ENCODE data around the gene RAB33B. TPM values are rescaled to one million over a fixed set of nuclear protein-coding genes. Genes with fewer than 3 reads are reported as not detected.

Gene RAB33B
- total and polyA plus RNA-seq, 2 donors (not counting 1 experiment from before 2014, with no cell fraction given): 11.4 to 11.7 TPM

GRCh38 chr4:139489638-139490037 is 35.7 kb downstream of the RAB33B start:
- no peaks in the 10 kb centered on the region for H3K4me1 ChIP-seq (ENCODE audit: control insufficient read depth, extremely low read depth, insufficient read depth, low read length)
- H3K4me2 ChIP-seq (ENCODE audit: extremely low read depth, insufficient read depth, low read length): no peak overlapping the region
- H3K79me2 ChIP-seq (ENCODE audit: control insufficient read depth, insufficient read depth, low read length): no peaks in the 10 kb centered on the region
- TF ChIP-seq CTCF (conservative IDR thresholded peaks at IDR 0.05 in 1 of 2, IDR thresholded peaks at IDR 0.05 in 1 of 2; ENCODE audit: low read depth in 1 of 2, low read length in 2 of 2): no peak
- TF ChIP-seq EZH2 (IDR thresholded peaks at IDR 0.05; ENCODE audit: low read length, missing control alignments): no peak
- no peaks in the 10 kb centered on the region for H3K9me3 ChIP-seq (ENCODE audit: control insufficient read depth, insufficient read depth, low read depth, low read length)
- H3K36me3 ChIP-seq (ENCODE audit: control insufficient read depth, insufficient read depth, low read length): no peaks in the 10 kb centered on the region
- no peak overlapping the region for H2AFZ ChIP-seq (ENCODE audit: low read length)
- H3K27ac ChIP-seq (ENCODE audit: insufficient read depth, low read length): no peak overlapping the region
- no peak for DNase-seq (ENCODE audit: low read depth in 2 of 2)
- H3K27me3 ChIP-seq (ENCODE audit: control insufficient read depth, insufficient read depth, low read length): no peaks in the 10 kb centered on the region
- H4K20me1 ChIP-seq (ENCODE audit: control insufficient read depth, extremely low read depth, insufficient read depth, low read length): no peaks in the 10 kb centered on the region
- no peak overlapping the region for H3K4me3 ChIP-seq (replicated peaks in 1 of 4; ENCODE audit: control extremely low read depth in 1 of 4, insufficient read depth in 1 of 4, low read depth in 3 of 4, low read length in 4 of 4)
- no peak overlapping the region for H3K9ac ChIP-seq (ENCODE audit: insufficient read depth, low read length)

- TF ChIP-seq EZH2 (IDR thresholded peaks at IDR 0.05; ENCODE audit: low read length, missing control alignments) (no peak), CTCF (conservative IDR thresholded peaks at IDR 0.05 in 1 of 2, IDR thresholded peaks at IDR 0.05 in 1 of 2; ENCODE audit: low read depth in 1 of 2, low read length in 2 of 2) (no peak)
- Histone ChIP-seq H3K9ac (ENCODE audit: insufficient read depth, low read length) (no peak overlapping the region), H3K27ac (ENCODE audit: insufficient read depth, low read length) (no peak overlapping the region), H3K4me2 (ENCODE audit: extremely low read depth, insufficient read depth, low read length) (no peak overlapping the region), H3K79me2 (ENCODE audit: control insufficient read depth, insufficient read depth, low read length) (no peaks in the 10 kb centered on the region), H3K9me3 (ENCODE audit: control insufficient read depth, insufficient read depth, low read depth, low read length) (no peaks in the 10 kb centered on the region), H3K4me3 (replicated peaks in 1 of 4; ENCODE audit: control extremely low read depth in 1 of 4, insufficient read depth in 1 of 4, low read depth in 3 of 4, low read length in 4 of 4) (no peak overlapping the region), H4K20me1 (ENCODE audit: control insufficient read depth, extremely low read depth, insufficient read depth, low read length) (no peaks in the 10 kb centered on the region), H3K36me3 (ENCODE audit: control insufficient read depth, insufficient read depth, low read length) (no peaks in the 10 kb centered on the region), H3K4me1 (ENCODE audit: control insufficient read depth, extremely low read depth, insufficient read depth, low read length) (no peaks in the 10 kb centered on the region), H3K27me3 (ENCODE audit: control insufficient read depth, insufficient read depth, low read length) (no peaks in the 10 kb centered on the region), H2AFZ (ENCODE audit: low read length) (no peak overlapping the region)
- DNase-seq (ENCODE audit: low read depth in 2 of 2): no peak
Measured at GRCh38 chr4:139492429-139492828, 38.5 kb downstream of the RAB33B start.

- H3K27ac ChIP-seq (ENCODE audit: insufficient read depth, low read length): no peak overlapping the region
- TF ChIP-seq CTCF (conservative IDR thresholded peaks at IDR 0.05 in 1 of 2, IDR thresholded peaks at IDR 0.05 in 1 of 2; ENCODE audit: low read depth in 1 of 2, low read length in 2 of 2): no peak
- TF ChIP-seq EZH2 (IDR thresholded peaks at IDR 0.05; ENCODE audit: low read length, missing control alignments): no peak
- no peaks in the 10 kb centered on the region for H3K4me1 ChIP-seq (ENCODE audit: control insufficient read depth, extremely low read depth, insufficient read depth, low read length)
- H4K20me1 ChIP-seq (ENCODE audit: control insufficient read depth, extremely low read depth, insufficient read depth, low read length): no peaks in the 10 kb centered on the region
- H3K9me3 ChIP-seq (ENCODE audit: control insufficient read depth, insufficient read depth, low read depth, low read length): no peaks in the 10 kb centered on the region
- H3K27me3 ChIP-seq (ENCODE audit: control insufficient read depth, insufficient read depth, low read length): no peaks in the 10 kb centered on the region
- H3K4me2 ChIP-seq (ENCODE audit: extremely low read depth, insufficient read depth, low read length): no peak overlapping the region
- no peak overlapping the region for H2AFZ ChIP-seq (ENCODE audit: low read length)
- no peaks in the 10 kb centered on the region for H3K36me3 ChIP-seq (ENCODE audit: control insufficient read depth, insufficient read depth, low read length)
- DNase-seq (ENCODE audit: low read depth in 2 of 2): no peak
- H3K9ac ChIP-seq (ENCODE audit: insufficient read depth, low read length): no peak overlapping the region
- H3K79me2 ChIP-seq (ENCODE audit: control insufficient read depth, insufficient read depth, low read length): no peaks in the 10 kb centered on the region
- no peak overlapping the region for H3K4me3 ChIP-seq (replicated peaks in 1 of 4; ENCODE audit: control extremely low read depth in 1 of 4, insufficient read depth in 1 of 4, low read depth in 3 of 4, low read length in 4 of 4)
Measured at GRCh38 chr4:139493176-139493575, 39.3 kb downstream of the RAB33B start.
